Esophagus squamous epithelium (tissue), 5 donors: ENCODE data around the gene VCAN. TPM values are rescaled to one million over a fixed set of nuclear protein-coding genes. Genes with fewer than 3 reads are reported as not detected.

Source experiments
- DNase-seq: peaks from one replicate; lab custom pipeline; 2025; lab: John Stamatoyannopoulos, UW
- H3K27ac ChIP-seq, 4 donors: fragments of 200-600 bp; sonication (generic); one replicate each; pipeline ENCODE4 v1.5.1; 2016 to 2019; ENCODE audit warnings: mild to moderate bottlenecking in 1 of 4
- H3K27me3 ChIP-seq, 4 donors: fragments of 200-600 bp; sonication (generic); 1 replicate in 3 of 4; 2 replicates in 1 of 4; pipeline versions ENCODE4 v1.5.1 to v1.6.0; 2017 to 2021; ENCODE audit warnings: antibody characterized with exemption in 1 of 4
- H3K36me3 ChIP-seq, 3 donors: fragments of 200-600 bp; sonication (generic); one replicate each; pipeline ENCODE4 v1.5.1; 2016 to 2019
- H3K4me1 ChIP-seq, 3 donors: fragments of 200-600 bp; sonication (generic); one replicate each; pipeline ENCODE4 v1.5.1; 2017 to 2019
- H3K4me3 ChIP-seq, 4 donors: fragments of 200-600 bp; sonication (generic); 1 replicate in 3 of 4; 2 replicates in 1 of 4; pipeline ENCODE4 v1.5.1; 2016 to 2019; ENCODE audit warnings: mild to moderate bottlenecking in 2 of 4, moderate library complexity in 1 of 4
- H3K9me3 ChIP-seq, 3 donors: fragments of 200-600 bp; sonication (generic); one replicate each; pipeline ENCODE4 v1.5.1; 2016 to 2019
- POLR2A ChIP-seq, 4 donors: fragments of 450-650 bp; IDR thresholded peaks; one replicate each; pipeline ENCODE4 v1.6.1; 2017; ENCODE audit warnings: antibody characterized with exemption in 4 of 4, mild to moderate bottlenecking in 4 of 4, moderate library complexity in 3 of 4
- WGBS, 2 donors: methylation state at CpG; one replicate each; pipeline ENCODE4 v1.1.5; 2018; 5-methylcytosine and 5-hydroxymethylcytosine counted together
- intact Hi-C: fragments of 100-400 bp; cut with DNase I; formaldehyde crosslinking; loops from one replicate; pipeline ENCODE4 v1.15.0; 2022
- total RNA-seq, 4 donors: library from RNA; depleted of rRNA; stranded (reverse); fragments of >200 nt; gene quantifications; one replicate each; pipeline ENCODE4 v1.1.0, GENCODE V29; 2016
- TF ChIP-seq, protein P1 (sequence below), 6 experiments: fragments of 450-650 bp in 4 of 6; fragments of 200-600 bp in 2 of 6; sonication (generic) in 2 of 6; IDR thresholded peaks; one replicate each; pipeline ENCODE4 v1.5.1; 2016 to 2019; ENCODE audit warnings: antibody characterized with exemption in 6 of 6, mild to moderate bottlenecking in 4 of 6, moderate library complexity in 4 of 6
- donor health status: DM: yes; HTN: yes; CAD: no.

Gene VCAN
- total RNA-seq, 4 donors from 2014 or later, result 0.30 to 36.1 (median 7.2) TPM

DNA sequence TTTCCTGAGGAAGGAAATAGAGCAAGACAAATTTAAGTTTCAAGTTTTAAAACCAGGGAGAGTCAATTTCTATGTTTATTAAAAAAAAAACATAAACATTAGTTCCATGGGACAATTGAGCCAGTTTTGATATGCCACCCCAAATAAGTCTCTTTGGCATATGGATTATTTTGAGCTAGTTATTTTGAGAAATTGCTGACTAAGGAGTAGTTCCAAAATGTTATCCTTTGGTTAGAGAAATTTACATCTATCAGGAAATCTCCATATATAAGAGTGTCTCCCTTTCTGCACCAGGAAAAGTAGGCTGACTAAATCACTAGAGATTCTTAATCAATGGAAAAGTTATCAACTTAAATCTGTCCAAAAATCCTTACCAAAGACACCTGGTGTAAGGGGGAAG, 143.3 kb downstream of the VCAN start:
- no peak for DNase-seq
- TF ChIP-seq, protein P1, sequence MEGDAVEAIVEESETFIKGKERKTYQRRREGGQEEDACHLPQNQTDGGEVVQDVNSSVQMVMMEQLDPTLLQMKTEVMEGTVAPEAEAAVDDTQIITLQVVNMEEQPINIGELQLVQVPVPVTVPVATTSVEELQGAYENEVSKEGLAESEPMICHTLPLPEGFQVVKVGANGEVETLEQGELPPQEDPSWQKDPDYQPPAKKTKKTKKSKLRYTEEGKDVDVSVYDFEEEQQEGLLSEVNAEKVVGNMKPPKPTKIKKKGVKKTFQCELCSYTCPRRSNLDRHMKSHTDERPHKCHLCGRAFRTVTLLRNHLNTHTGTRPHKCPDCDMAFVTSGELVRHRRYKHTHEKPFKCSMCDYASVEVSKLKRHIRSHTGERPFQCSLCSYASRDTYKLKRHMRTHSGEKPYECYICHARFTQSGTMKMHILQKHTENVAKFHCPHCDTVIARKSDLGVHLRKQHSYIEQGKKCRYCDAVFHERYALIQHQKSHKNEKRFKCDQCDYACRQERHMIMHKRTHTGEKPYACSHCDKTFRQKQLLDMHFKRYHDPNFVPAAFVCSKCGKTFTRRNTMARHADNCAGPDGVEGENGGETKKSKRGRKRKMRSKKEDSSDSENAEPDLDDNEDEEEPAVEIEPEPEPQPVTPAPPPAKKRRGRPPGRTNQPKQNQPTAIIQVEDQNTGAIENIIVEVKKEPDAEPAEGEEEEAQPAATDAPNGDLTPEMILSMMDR (IDR thresholded peaks at IDR 0.05), result no peak
- no peak for TF ChIP-seq POLR2A (IDR thresholded peaks at IDR 0.05)
- intact Hi-C loops, result no loop called here

DNA sequence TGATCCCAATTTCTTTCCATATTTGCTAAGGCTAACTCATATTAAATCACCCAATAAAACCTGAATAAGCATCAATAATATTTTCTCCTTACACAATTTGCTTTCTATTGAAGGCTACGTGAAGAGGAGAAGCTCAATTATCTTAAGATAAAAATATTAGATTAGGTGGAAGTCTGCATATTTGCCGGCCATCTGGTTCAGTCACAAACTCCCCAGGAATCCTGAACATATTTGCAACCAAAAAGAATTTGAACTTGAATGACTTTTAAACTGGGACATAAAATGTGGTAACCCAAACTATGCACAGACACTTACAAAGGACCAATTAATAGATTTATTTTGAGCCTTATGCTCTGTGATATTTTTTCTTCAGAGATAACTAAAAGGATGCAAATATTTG, 156.8 kb downstream of the VCAN start:
- no peak for DNase-seq
- H3K4me3 ChIP-seq, result no peak overlapping the region
- H3K27ac ChIP-seq, result no peak overlapping the region
- no peaks in the 10 kb centered on the region for H3K9me3 ChIP-seq
- no peaks in the 10 kb centered on the region for H3K36me3 ChIP-seq
- intact Hi-C loops, result no loop called here
- H3K4me1 ChIP-seq, result no peaks in the 10 kb centered on the region
- H3K27me3 ChIP-seq, result no peaks in the 10 kb centered on the region
- 62 to 77% methylated on average over 2 of the region's 2 CpGs for WGBS, 2 donors
- TF ChIP-seq POLR2A (IDR thresholded peaks at IDR 0.05), result no peak
- TF ChIP-seq, protein P1 (IDR thresholded peaks at IDR 0.05), result no peak

More for the DNA sequence above, 143.3 kb downstream of the VCAN start:
- H3K4me3 ChIP-seq, result no peak overlapping the region
- no peaks in the 10 kb centered on the region for H3K27me3 ChIP-seq
- H3K27ac ChIP-seq, result no peak overlapping the region
- H3K36me3 ChIP-seq, result no peaks in the 10 kb centered on the region
- H3K9me3 ChIP-seq, result peaks cover 0 to 7% (median 0%) of the 10 kb centered on the region in 3 donors
- no peaks in the 10 kb centered on the region for H3K4me1 ChIP-seq

Other genes with a start within 250 kb of the VCAN start
- under 1 TPM in 3 of 4 donors, not detected in 1; 0.12 to 0.38 (median 0.18) TPM for gene HAPLN1, start 249.1 kb downstream of the VCAN start, total RNA-seq